GM21515 (cell line): Measurements from ENCODE around the gene SCMH1.

Experiments used
- ATAC-seq: cut with Tn5 transposase; IDR thresholded peaks from one replicate; pipeline ENCODE4 v1.9.1; 2021; ENCODE audit not compliant: unreplicated experiment

Gene SCMH1

DNA sequence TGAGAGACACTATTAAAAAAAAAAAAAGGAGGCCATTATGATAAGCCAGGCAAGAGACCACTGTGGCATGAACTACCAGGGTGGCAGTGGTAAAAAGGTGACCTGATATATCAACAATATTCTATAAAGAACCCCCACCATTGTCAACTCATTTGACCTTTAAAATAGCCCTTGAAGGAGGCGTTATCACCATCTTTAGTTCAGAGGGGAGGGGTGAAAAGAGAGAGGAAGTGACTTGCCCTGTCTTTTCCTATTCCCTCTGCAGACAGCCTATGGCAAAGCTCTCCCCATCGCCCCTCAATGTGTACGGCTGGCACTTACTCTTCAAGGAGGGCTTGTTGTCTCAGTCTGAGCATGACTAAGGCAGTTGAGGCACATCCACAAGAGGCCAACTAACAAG lies 208.8 kb downstream of the SCMH1 start:
- ATAC-seq, result no peak

DNA sequence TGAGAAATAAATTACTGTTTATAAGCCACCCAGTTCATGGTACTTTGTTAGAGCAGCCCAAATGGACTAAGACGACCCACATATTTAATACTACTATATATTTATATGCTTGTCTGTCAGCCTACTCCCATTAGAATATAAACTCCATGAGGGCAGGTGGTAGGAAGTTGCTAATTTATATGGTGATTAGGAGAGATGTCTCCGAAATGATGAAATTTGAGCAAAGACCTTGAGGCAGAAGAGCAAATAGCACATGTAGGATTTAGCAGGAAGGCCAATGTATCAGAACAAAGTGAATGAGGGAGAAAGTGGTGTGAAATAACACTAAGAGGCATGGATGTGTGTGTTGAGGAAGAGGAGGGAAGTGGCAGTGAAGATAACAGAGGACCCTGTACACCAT lies 210.0 kb downstream of the SCMH1 start:
- ATAC-seq, result no peak

DNA sequence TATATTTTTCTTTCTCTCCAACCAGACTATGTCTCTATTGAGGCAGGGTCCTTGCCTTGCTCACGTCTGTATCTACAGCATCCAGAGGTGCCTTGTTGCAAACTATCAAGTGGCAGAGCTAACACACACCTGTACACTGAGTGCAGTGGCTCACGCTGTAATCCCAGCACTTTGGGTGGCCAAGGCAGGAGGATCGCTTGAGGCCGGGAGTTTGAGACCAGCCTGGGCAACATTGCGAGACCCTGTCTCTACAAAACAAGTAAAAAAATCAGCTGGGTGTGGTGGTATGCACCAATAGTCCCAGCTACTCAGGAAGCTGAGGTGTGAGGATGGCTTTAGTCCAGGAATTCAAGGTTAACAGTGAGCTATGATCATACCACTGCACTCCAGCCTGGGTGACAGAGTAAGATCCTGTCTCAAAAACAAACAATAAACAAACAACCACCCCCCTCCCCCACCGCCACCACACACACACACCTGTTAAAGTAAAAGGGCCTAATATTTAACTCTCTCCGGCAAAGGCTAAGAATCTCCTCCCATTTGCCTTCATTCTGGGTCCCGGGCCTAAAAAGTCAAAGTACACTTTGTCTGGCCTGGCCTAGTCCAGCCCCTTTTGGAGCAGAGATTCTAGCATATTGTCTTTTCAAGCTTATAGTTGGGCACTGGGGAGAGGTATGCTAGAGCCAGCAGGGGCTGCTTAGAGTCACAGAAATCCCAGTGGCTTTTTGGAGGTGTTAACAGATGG lies 211.1 kb downstream of the SCMH1 start:
- no peak for ATAC-seq

DNA sequence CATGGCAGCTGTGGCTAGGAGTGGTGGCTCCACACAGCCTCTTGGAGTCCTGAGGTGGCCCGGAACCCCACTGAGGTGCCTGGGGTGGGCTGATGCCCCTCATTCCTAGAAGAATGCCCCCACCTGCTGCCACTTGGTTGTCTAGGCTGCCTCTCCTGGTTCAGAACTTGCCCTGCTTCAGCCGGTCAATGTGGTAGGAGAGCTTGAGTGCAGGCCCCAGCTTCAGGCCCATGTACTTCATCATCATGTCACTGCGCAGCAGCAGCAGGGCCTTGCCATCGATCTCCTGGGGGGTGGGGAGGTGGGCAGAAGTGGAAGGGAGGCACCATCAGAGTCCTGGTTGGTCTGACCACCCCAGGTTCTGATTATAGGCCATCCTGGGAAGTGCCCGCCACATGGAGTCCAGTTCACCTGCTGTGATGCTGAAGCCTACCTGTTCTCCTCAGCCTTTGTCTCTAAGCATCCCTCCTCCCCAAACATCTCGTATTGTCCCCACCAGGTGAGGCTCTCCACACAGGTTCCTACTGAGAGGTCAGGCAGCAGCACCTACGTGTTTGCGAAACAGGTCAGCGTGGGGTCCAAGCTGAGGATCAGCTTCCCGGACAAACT lies 214.0 kb downstream of the SCMH1 start:
- ATAC-seq, result no peak

DNA sequence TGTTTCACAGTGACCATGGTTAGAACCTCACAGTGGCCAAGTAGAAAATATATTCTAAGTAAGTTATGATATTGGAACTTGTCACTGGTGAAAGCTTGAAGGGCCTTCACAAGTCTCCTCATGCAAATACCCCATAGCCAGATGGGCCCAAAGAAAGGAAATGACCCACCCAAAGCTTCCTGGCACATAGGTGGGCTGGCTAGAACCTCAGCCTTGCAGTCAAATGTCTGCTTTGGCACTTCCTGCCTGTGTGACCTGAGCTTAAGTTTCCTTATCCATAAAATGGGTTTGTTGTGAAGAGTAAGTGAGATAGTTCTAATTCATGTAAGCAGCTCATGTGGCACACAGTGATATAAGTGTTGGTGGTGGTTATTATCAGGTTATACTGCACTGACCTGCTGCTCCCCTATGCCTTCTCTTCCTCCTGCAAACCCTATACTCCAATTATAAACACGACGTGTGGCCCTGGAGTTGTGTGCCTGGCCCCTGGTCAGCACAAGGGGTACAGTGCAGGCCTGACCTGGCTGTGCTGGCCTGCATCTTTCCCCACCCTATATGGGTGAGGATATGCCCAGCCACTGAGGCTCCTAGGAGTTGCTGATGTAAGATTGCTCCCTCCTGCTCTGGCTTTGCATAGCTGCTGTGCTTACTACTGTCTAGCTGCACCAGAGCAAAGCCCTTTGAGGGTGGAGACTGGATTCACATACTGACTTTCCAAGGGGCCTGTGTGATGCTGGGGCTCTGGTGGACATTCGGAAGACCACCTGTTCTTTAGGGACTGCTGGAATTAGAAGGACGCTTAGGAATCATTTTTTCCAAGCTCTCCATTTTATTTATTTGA lies 215.9 kb downstream of the SCMH1 start:
- no peak for ATAC-seq

DNA sequence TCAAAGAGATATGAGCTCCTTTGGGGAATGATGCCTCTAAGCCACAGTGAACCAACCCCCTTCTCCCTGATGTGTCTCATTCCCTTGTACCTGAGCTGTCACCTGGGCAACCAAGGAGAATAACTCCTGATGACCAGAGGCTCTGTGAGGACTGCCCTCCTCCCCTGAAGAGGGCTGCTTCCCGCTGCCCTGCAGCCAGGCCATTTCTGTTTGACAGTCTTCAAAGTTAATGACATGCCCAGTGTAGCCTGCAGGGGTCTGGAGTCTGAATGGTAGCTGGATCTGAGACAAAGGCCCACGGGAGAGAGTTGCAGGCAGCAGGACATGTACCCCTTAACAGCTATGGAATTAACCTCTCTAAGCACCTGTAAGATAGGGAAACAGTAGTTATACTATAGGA lies 217.2 kb downstream of the SCMH1 start:
- ATAC-seq, result no peak

DNA sequence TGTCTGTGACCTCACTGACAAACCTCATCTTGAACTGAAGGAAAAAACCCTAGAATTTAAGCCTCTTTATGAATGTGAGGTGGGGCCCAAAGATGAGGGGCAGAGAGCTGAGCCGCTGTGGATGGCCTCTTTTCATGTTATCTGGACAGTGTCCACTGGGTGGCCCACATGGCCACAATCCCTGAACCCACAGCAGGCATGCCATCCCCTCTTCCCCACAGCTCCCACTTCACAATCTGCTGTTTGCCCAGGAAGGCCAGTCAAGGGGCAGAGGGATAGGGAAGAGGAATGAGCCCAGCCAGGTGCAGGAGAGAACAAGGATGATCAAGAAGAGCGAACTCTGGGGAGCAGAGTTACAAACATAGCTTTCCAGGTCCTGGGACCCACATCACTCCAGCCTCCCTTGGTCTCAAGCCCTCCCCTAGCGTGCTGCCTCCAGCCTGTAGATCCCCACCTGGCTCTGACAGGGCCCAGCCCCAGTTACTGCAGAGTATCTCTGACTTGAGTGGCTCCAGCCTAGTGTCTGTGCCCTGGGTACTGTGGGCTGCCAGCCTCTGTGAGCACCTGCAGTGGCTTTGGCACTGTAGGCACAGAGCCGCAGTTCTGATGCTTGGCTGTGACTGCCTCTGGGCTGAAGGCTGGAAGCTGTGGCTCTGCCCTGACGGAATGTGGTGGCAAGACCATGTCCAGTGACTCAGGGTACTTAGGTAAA lies 218.7 kb downstream of the SCMH1 start:
- no peak for ATAC-seq

DNA sequence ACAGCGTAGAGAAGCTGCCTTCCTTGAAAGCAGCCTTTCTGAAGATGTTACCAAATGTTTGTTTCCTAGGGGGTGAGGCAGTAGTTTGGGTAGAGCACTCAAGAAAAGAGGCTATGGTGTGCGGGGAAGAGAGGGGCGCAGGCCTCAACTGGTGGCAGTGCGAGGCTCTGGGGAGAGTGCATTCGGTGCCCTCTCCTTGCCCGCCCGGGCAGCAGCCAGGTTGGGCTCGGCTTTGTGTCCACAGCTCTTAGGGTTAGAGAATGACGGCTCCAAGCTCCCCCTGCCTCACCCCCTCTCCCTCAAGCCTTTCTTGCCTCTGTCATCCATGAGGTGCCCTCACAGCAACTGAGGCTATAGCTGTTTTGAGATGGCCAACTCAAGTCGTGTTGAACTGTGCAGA lies 219.7 kb downstream of the SCMH1 start:
- no peak for ATAC-seq

DNA sequence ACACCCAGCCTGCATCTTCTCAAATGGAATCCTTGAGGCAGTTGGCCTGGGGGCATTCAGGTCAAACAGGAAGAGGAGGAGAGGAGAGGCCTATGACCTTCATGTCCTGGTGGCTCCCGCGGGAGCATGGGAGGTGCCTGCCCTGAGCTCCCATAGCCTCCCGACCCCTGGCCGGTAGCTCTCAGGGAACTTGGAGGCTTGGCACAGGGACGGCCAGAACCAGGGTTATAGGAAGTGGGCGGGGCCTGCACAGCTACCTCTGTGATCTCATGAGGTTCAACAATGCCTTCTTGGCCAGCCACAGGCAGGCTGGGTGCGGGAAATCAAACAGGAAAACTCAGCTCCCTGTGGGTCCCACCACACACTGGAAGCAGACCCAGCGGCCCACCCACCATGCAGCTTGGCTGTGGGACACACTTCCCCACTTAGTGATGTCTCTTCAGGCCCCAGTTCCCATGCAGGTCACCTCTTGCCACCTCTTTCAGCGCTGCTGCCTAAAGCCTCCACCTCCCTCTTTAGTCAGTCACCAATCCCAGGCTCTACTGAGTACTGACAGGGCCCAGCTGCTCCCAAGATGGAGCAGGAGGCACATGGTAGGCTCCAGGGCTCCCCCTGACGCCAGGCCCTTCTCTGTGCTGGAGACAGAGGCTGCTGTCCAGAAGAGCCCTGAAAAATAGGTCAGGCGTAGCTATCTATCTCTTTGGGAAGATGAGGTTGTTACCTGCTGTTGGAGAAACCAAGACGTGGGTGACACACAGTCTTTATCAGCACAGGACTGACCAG lies 220.4 kb downstream of the SCMH1 start, which contains the start of gene SLFNL1:
Gene SLFNL1, minus strand, starts transcription at position 200 of the 783 bp plus-strand sequence. CDS start 1,065 bp downstream, outside the sequence.
- no peak for ATAC-seq

DNA sequence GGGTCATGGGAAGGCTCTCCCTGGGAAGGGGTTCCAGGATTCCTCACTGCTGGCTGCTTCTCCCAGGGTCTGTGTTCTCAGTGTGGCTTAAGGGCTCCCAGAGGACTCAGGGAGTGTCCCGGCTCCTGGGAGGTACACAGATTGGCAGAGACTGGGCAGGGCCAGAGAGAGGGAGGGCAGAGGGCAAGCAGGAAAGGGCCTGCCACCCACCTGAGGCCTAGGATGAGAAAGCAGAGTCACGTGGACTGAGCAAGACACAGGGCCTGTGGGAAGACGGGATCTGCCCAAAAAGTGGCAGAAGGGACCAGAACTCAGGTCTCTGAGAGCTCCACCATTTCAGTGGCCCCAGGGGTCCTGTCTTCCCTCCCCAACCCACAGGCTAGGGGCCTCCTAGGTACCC lies 221.5 kb downstream of the SCMH1 start:
- ATAC-seq, result no peak

DNA sequence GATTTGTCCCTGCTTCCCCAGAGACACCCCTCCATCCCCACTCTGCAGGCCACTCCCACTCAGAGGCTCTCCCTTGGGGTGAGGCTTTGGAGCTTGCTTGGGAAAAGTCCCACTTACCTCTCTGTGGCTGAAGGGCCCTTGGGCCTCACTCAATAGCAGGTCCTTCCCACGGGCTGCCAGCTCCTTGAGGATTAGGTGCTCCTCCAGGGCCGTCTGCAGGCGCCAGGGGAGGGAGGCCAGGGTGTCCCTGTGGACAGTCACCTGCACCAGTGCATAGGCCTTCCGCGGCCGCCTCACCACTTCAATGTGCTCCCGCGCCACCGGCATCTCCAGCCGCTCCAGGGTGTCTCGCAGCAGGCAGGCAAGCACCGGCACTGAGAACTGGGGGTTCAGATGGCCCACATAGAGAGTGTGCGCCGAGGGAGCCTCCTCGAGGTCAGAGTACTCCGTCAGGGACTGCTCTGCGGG lies 222.0 kb downstream of the SCMH1 start:
- no peak for ATAC-seq

DNA sequence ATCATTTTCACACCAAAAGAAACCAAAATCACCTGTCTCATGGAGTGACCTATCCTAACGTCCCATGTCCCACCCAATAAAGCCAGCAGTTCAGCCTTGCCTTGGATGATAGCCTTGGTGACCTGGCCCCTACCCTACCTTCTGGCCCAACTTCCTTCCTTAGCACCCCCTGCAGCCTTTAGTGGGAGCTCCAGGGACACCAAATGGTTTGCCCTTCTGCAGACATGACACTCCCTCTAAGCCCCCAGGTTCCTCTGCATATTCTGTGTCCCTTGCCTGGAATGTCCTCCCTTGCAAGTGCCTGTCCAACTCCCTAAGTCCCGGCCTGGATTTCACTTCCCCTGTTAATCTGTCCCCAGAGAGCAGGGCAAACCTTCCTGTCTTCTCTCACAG lies 222.8 kb downstream of the SCMH1 start:
- no peak for ATAC-seq

DNA sequence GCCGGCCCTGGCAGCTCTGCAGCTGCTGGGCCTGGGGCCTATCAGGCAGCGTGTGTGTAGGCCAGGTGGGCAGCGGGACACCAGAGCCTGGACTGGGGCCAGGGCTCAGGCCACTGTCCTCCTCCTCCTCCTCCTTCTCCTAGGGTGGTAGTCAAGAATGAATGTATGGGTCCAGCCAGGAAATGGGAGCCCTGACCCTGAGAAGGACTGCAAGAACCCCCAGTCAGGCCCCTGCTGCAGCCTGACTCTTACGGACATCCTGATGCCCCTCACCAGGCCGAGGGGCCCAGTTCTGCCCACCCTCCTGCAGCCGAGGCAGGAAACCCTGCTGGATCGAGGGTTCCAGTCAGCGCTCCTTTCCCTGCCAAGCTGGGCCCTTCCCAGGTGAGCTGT lies 224.1 kb downstream of the SCMH1 start:
- ATAC-seq, result no peak

DNA sequence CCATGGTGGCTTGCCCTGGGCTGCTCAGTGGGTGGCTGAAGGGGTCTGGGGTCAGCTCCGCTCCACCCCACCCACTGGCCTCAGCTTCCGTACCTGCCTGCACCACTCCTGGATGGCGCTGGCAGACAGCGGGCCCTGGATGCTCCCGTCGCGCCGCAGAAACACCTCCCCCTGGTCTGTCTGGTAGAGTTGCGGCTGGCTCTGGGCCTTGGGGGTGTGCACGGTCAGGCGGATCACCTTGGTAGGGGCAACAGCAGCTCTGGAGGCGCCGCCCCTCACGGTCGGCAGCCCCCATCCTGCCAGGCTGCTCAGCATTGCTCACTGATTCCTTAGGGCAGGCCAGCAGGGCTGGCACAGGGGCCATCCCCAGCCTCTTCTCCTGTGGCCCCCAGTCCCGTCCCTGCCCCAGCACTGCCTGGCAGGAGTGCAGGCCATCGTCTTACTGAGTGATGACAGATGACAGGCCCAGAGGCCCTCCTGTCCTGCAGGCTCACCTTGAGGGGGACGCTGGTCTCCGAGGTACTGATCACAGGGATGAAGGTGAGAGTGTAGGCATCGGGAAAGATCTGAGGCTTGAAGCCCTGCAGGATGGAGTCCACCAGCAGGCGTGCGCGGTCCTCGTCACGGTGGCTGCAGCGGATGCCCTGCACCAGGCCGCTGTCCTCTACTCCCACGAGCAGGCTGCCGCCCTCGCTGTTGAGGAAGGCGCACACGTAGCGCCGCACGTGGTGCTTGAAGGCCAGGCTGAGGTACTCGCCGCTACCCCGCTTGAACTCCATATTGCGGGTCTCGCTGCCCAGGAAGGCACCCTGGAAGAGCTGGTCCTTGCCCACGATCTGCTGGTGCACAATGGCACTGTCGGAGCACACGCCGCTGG lies 224.7 kb downstream of the SCMH1 start:
- ATAC-seq, result no peak

DNA sequence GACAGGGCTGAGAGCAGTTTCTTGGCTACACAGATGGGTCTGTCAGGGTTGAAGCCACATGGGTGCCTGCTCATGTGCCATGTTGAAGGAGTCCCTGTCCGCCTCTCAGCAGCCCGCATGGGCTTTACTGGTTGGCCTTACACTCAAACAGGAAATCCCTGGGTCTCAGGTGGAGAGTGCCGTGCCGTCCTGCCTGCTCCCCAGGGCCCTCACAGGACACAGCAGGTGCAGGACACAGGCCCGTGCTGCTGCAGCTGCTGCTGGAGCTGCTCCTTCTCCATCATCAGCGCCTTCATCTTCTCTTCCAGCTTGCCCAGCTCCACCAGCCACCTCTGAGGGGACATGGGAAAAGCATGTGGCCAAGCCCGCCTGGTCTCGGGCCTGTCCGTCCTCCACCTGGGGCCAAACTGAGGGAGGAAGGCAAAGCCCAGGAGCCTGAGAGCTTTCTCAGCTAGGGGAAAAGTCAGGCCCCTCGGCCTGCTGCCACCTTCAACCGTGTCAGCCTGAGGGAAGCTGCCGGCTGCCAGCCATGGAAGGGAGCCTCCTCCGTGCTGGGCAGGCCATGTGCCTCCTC lies 226.1 kb downstream of the SCMH1 start:
- no peak for ATAC-seq

DNA sequence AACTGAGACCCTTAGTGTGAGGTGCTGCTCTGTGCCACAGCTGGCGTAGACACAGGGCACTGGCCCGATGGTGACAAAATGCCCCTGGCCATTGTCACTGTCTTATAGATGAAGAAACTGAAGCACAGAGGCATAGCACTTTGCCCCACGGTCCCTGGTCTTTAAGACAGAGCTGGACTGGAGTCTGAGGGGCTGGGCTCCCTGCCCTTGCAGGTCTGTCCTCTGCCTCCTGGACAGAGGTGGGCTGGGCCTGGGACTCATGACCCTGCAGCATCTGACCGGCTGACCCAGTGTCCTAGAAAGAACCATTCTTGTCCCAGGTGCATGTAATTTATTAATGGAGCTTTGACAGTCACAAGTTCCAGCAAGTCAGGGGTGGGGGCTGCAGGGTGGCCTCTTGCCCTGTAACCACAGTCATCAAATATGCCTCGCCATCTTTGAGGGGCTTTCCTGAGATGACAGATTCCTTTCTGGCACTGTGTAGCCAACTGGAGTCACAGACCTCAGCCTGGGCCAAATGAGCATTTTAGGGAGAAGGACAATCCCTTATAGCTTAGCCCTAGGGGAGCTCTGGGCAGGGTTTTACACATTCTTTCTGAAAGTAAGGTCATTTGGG lies 226.7 kb downstream of the SCMH1 start:
- no peak for ATAC-seq

DNA sequence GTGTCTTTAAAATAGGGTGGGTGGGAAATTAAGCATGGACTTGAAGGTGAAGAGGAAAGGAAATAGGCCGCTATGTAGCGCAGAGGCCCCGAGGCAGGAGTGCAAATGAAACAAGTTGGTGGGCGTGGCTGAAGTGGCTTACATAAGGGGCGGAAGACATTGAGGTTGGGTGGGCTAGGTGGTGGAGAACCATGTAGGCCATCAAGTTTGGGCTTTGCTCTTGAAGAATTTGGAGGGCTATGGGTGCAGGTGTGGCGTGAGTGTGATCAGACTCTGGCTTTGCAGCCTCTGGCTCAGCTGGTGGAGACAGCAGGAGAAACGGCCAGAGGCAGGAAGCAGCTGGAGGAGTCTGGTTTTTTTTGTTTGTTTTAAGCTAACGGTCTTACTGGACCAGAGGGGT lies 227.2 kb downstream of the SCMH1 start:
- no peak for ATAC-seq

DNA sequence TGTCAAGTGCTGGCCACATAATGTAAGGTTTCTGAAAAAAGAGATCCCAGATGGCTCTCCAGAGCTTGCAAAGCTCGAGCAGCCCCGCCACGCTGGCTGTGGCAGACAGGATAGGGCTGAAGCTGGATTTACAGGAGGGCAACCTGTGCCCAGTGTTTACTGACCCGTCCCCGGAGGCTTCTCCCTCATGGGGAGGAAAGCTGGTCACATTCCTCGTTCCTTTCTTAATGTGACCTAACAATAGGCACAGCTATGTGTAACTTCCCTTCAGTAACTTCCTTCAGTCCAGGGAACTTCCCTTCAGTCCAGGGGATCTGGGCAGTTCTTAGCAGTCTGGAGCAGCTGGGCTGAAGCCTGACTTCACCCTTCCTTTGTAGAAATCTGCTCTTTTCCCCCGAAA lies 228.3 kb downstream of the SCMH1 start:
- ATAC-seq, result no peak

DNA sequence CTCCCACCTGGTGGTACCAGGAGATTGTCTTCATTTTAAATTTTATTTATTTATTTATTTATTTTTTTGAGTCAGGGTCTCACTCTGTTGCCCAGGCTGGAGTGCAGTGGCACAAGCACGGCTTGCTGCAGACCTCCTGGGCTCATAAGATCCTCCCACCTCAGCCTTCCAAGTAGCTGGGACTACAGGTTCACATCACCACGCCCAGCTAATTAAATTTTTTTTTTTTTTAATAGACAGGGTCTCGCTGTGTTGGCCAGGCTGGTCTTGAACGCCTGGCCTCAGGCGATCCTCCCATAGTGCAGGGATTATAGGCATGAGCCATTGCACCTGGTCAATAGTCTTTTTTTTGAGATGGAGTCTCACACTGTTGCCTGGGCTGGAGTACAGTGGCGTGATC lies 229.1 kb downstream of the SCMH1 start:
- ATAC-seq, result no peak
